NCI-H187 (cell line): ENCODE results near the gene NCL.
"Not testable (repeated sequence)": the region's sequence is repeated elsewhere in the genome, so short reads cannot be mapped to it uniquely, and the experiment has no call there.

Experiments used
- DNase-seq, 2 experiments: peaks; one replicate each; lab custom pipeline; 2025; lab: John Stamatoyannopoulos, UW

NCL gene

GRCh38 chr2:231467613-231468530 lies 3.6 kb upstream of the NCL start:
- no peak for DNase-seq

- DNase-seq, result no peak
These were observed 2.8 kb upstream of the NCL start for GRCh38 chr2:231467016-231467545.

GRCh38 chr2:231464576-231465540 lies 574 bp upstream of the NCL start:
- peak; percentile 79 to 86 for DNase-seq

- DNase-seq, result no peak
These were observed 1.4 kb downstream of the NCL start for GRCh38 chr2:231462729-231463465.

DNA sequence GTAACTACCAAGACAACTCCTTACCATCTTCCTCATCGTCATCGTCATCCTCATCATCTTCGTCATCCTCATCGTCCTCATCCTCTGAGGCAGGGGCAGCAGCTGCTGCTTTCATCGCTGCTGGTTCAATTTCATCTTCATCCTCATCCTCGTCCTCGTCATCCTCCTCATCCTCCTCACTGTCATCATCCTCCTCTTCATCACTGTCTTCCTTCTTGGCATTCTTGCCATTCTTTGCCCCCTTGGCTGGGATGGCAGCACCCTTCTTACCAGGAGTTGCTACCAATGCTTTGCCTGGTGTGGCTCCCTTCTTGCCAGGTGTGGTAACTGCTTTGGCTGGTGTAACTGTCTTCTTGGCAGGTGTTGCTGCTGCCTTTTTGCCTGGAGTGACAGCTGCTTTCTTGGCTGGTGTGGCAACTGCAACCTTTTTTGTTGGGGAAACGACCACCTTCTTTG lies 2.7 kb downstream of the NCL start:
- no peak for DNase-seq

DNA sequence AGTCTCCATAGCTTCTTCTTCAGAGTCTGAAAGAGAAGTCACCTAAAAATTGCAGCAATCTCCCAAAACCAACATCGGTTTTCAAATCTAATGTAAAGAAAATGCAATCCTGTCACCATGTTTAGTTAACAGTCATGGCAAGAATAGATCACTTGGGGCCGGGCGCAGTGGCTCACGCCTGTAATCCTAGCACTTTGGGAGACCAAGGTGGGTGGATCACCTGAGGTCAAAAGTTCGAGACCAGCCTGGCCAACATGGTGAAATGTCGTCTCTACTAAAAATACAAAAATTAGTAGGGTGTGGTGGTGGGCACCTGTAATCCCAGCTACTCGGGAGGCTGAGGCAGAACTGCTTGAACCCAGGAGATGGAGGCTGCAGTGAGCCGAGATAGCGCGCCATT lies 3.4 kb downstream of the NCL start:
- not testable (repeated sequence) for DNase-seq

DNA sequence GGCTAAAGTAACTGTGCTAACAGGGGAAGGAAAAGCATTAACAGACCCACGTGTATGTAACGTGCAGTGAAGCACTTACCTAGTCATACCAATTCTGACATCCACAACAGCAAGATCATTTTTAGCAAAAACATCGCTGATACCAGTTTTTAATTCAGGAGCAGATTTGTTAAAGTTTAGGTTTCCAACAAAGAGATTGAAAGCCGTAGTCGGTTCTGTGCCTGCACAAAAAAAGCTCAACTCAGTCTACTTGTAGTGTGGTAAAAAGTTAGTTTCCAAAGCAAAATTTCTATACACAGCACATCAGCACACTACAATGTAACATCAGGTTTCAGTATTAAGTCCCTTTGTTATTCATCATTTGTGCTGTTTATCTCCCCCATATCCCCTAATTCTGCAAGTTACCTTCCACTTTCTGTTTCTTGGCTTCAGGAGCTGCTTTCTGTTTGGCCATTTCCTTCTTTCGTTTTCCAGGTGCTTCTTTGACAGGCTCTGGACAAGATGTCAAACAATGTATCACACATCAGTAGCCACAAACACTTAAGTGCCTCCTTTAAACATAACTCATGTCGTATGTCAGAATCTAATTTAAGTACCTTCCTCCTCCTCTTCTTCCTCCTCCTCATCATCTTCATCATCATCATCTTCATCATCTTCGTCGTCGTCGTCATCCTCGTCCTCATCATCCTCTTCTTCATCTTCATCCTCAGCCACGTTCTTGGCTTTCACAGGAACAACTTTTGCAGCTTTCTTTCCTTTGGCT lies 4.0 kb downstream of the NCL start:
- DNase-seq, result no peak

DNA sequence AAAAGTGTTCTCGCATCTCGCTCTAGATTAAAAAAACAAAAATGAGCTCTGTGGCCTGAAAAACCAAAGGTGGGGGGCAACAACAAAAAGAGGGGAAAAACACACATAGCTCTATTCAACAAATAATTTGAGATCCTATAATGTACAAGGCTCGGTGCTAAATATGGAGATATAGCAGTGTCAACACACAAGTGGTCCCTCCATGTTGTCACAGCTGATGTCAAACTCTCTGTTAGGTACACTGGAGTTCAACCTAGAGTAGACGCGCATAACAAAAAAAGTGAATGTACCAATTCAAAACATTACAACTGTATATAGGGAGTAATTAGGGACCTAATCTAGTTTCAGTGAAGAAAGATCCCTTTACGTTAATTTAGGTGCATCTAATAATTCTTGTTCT lies 5.9 kb downstream of the NCL start:
- no peak for DNase-seq

DNA sequence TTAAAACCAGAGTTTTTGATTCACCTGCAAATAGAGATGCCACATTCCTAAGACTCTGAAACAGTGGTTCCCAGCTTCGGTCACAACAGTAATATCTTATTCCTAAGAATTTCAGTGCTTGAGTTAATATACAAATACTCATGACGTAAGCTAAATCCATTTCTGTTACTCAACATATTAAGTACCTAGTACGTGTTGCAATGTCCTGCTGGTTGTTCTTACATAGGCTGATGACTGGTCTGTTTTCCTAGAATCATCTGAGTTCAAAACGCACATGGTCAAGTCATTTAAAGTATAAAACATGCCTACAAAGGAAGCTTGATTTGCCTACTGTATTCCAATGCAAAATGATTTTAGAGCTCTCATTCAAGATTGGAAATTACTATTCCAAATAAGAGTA lies 7.2 kb downstream of the NCL start:
- no peak for DNase-seq

DNA sequence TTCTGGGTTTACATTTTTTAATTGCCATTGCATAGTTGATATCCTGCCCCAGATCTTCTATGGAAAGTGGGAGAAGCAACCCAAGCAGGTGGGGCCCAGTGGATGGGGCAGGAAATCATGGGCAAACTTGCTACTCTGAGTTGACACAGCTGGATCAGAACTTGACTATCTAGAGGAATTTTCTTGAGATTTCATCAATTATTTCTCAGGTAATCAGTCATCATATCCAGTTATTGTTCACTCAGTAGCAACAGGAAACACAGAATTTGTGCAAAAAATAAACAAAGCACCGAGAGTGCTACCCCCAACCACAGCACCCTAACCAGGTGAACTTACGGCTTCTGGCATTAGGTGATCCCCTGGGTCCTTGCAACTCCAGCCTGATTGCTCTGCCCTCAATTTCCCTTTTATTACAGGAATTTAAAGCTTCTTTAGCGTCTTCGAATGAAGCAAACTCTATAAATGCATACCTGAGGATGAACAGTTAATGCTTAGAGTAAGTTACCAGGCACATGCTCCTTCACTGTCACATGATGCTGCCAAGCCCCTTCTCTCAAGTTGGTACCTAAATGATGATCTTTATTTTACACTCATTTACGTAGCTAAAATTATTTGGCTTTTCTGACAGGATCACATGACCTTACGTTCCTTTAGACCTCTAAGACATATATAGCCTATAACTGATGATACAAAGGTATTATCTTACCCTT lies 7.8 kb downstream of the NCL start:
- no peak for DNase-seq

DNA sequence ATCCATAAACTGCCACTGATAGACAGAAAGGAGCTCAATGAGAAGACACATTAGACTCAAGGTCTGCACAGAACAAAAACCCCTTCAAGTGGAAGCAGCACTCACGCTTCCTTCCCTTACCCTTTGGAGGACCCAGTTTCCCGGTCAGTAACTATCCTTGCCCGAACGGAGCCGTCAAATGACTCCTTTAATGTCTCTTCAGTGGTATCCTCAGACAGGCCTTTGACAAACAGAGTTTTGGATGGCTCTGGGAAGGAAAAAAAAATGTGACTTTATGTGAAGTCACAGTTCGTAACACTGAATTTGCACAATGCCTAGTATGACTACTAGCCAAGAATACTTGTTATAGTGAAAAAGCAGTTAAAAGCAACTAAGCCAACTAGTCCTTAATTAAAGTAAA lies 8.4 kb downstream of the NCL start:
- DNase-seq, result no peak

DNA sequence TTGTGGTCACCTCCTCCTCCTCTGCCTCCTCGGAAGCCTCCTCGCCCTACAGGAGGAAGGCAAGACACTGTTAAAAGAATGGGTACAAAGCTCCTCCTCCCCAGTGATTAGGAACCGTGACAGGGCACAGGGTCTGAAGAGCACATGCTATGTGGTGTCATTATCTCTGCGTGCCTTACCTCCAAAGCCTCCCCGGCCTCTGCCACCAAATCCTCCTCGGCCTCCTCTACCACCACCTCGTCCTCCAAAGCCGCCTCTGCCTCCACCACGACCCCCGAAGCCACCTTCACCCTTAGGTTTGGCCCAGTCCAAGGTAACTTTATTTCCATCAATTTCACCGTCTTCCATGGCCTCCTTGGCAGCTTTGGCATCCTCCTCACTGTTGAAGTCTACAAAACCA lies 9.1 kb downstream of the NCL start:
- DNase-seq, result no peak

DNA sequence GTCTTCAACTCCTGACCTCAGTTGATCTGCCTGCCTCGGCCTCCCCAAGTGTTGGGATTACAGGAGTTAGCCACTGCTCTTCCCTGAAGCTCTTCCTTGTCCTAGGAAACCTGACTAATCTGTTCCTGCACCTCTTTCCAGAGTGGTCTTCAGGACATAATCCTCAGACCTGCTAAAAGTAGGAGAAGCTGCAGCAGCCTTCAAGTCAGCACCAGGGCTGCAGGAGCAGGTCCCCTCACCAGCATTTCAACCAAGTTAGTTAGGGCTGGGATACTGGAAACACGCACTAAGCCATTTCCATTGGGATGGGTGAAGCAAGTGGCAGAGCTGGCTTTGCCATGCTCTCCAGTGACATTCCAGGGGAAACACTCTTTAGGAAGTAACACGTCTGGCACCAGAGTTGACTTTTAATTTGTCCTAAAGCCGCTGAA lies 9.9 kb downstream of the NCL start:
- DNase-seq, result no peak

GRCh38 chr2:231452799-231453508 lies 11.3 kb downstream of the NCL start:
- no peak for DNase-seq

- DNase-seq, result no peak
These were observed 13.7 kb downstream of the NCL start for GRCh38 chr2:231450548-231450989.

- DNase-seq, result no peak
These were observed 14.7 kb downstream of the NCL start for GRCh38 chr2:231449503-231450054.

GRCh38 chr2:231436957-231437356 lies 27.3 kb downstream of the NCL start:
- DNase-seq, result no peak

GRCh38 chr2:231433990-231434389 lies 30.3 kb downstream of the NCL start:
- DNase-seq, result no peak

DNA sequence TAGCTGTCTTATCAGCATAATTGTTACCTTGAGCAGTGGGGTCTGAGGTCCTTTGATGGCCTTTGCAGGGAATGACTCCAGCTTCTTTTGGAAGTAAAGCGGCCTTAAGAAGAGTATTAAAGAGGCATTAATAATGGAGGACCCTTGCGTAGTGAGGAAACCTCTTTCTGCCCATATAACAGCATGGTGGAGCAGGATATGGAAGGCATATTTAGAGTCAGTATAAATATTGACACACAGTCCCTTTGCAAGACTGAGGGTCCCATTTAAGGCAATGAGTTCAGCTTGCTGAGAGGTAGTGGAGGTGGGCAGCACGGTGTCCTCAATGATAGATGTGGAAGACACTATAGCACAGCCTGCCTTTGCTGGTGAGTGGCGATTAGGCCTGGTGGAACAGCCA lies 32.7 kb downstream of the NCL start:
- DNase-seq, result no peak
